Gastrocnemius medialis (tissue), 4 donors: ENCODE results near the gene CAMP.

Experiments used
- CTCF ChIP-seq, 5 experiments: fragments of 450-650 bp in 3 of 5; fragments of 200-600 bp in 2 of 5; sonication (generic) in 2 of 5; IDR thresholded peaks in 4 of 5; conservative IDR thresholded peaks in 1 of 5; 1 replicate in 4 of 5; 2 replicates in 1 of 5; pipeline ENCODE4 v1.5.1; 2016 to 2019; ENCODE audit warnings: antibody characterized with exemption in 5 of 5, mild to moderate bottlenecking in 3 of 5, moderate library complexity in 3 of 5
- POLR2A ChIP-seq, 2 donors: fragments of 450-650 bp; IDR thresholded peaks; one replicate each; pipeline ENCODE4 v1.6.1; 2017; ENCODE audit warnings: antibody characterized with exemption in 2 of 2, mild to moderate bottlenecking in 2 of 2, moderate library complexity in 2 of 2

GRCh38 chr3:48215466-48215865 is 7.8 kb upstream of the CAMP start:
- no peak for TF ChIP-seq CTCF (IDR thresholded peaks at IDR 0.05 in 4 of 5, conservative IDR thresholded peaks at IDR 0.05 in 1 of 5)
- TF ChIP-seq POLR2A (IDR thresholded peaks at IDR 0.05), result no peak
